Muscle layer of duodenum (tissue), 2 donors: Measurements from ENCODE around the gene ATP8B3.

Source experiments
- H3K27ac ChIP-seq: one replicate; pipeline ENCODE4 v1.7.0; 2013; ENCODE audit warnings: mild to moderate bottlenecking, low read length
- H3K27me3 ChIP-seq: one replicate; pipeline ENCODE4 v1.7.0; 2013; ENCODE audit warnings: low read depth, mild to moderate bottlenecking, control low read depth, low read length
- H3K36me3 ChIP-seq, 2 donors: one replicate each; pipeline ENCODE4 v1.7.0; 2013; ENCODE audit warnings: low read length in 2 of 2, control low read depth in 1 of 2, mild to moderate bottlenecking in 1 of 2; ENCODE audit not compliant: insufficient read depth in 2 of 2, control insufficient read depth in 1 of 2
- H3K4me1 ChIP-seq, 2 donors: one replicate each; pipeline ENCODE4 v1.7.0; 2013; ENCODE audit warnings: low read length in 2 of 2, mild to moderate bottlenecking in 2 of 2, control low read depth in 1 of 2, moderate library complexity in 1 of 2; ENCODE audit not compliant: insufficient read depth in 2 of 2, control insufficient read depth in 1 of 2
- H3K4me3 ChIP-seq, 2 donors: one replicate each; pipeline ENCODE4 v1.7.0; 2013; ENCODE audit warnings: low read length in 2 of 2, low read depth in 1 of 2, mild to moderate bottlenecking in 1 of 2
- H3K9me3 ChIP-seq, 2 donors: one replicate each; pipeline ENCODE4 v1.7.0; 2013; ENCODE audit warnings: low read length in 2 of 2, control low read depth in 1 of 2, mild to moderate bottlenecking in 1 of 2; ENCODE audit not compliant: control insufficient read depth in 1 of 2
- donor health status: healthy.

The ATP8B3 gene

GRCh38 chr19:1783874-1784273 lies 28.2 kb downstream of the ATP8B3 start:
- no peak overlapping the region for H3K27ac ChIP-seq
- peaks cover 25% of the 10 kb centered on the region for H3K27me3 ChIP-seq
- H3K36me3 ChIP-seq = no peaks in the 10 kb centered on the region
- H3K4me3 ChIP-seq = no peak overlapping the region
- peaks cover 4 to 12% of the 10 kb centered on the region in 2 donors for H3K9me3 ChIP-seq
- H3K4me1 ChIP-seq = no peaks in the 10 kb centered on the region

GRCh38 chr19:1783354-1783753 lies 28.7 kb downstream of the ATP8B3 start:
- Histone ChIP-seq H3K4me1 (no peaks in the 10 kb centered on the region), H3K36me3 (no peaks in the 10 kb centered on the region), H3K9me3 (peaks cover 4 to 12% of the 10 kb centered on the region in 2 donors), H3K27ac (no peak overlapping the region), H3K4me3 (no peak overlapping the region), H3K27me3 (peaks cover 22% of the 10 kb centered on the region)

- Histone ChIP-seq H3K4me3 (no peak overlapping the region), H3K27me3 (peaks cover 22% of the 10 kb centered on the region)
Measured at GRCh38 chr19:1782521-1782920, 29.6 kb downstream of the ATP8B3 start.

GRCh38 chr19:1780272-1780958 lies 31.7 kb downstream of the ATP8B3 start:
- no peak overlapping the region for H3K4me3 ChIP-seq
- no peak overlapping the region for H3K27ac ChIP-seq
- no peaks in the 10 kb centered on the region for H3K4me1 ChIP-seq
- peaks cover 38% of the 10 kb centered on the region for H3K27me3 ChIP-seq
- H3K36me3 ChIP-seq = no peaks in the 10 kb centered on the region
- peaks cover 4 to 12% of the 10 kb centered on the region in 2 donors for H3K9me3 ChIP-seq

More at GRCh38 chr19:1782521-1782920, 29.6 kb downstream of the ATP8B3 start:
- Histone ChIP-seq H3K27ac (no peak overlapping the region), H3K9me3 (peaks cover 4 to 12% of the 10 kb centered on the region in 2 donors), H3K36me3 (no peaks in the 10 kb centered on the region), H3K4me1 (no peaks in the 10 kb centered on the region)

GRCh38 chr19:1779574-1779973 lies 32.5 kb downstream of the ATP8B3 start:
- no peaks in the 10 kb centered on the region for H3K4me1 ChIP-seq
- peaks cover 45% of the 10 kb centered on the region for H3K27me3 ChIP-seq
- no peaks in the 10 kb centered on the region for H3K36me3 ChIP-seq
- H3K4me3 ChIP-seq = no peak overlapping the region
- H3K27ac ChIP-seq = no peak overlapping the region
- peaks cover 10 to 12% of the 10 kb centered on the region in 2 donors for H3K9me3 ChIP-seq

GRCh38 chr19:1777149-1777548 lies 34.9 kb downstream of the ATP8B3 start:
- Histone ChIP-seq H3K4me3 (no peak overlapping the region), H3K36me3 (no peaks in the 10 kb centered on the region), H3K9me3 (peaks cover 6 to 10% of the 10 kb centered on the region in 2 donors), H3K27ac (no peak overlapping the region), H3K4me1 (no peaks in the 10 kb centered on the region), H3K27me3 (peaks cover 57% of the 10 kb centered on the region)

- no peak overlapping the region for H3K4me3 ChIP-seq
- peaks cover 57% of the 10 kb centered on the region for H3K27me3 ChIP-seq
- no peak overlapping the region for H3K27ac ChIP-seq
- H3K4me1 ChIP-seq = no peaks in the 10 kb centered on the region
- no peaks in the 10 kb centered on the region for H3K36me3 ChIP-seq
- H3K9me3 ChIP-seq = peaks cover 1 to 7% of the 10 kb centered on the region in 2 donors
Measured at GRCh38 chr19:1776606-1777147, 35.4 kb downstream of the ATP8B3 start.

- Histone ChIP-seq H3K27me3 (peaks cover 57% of the 10 kb centered on the region), H3K9me3 (peaks cover 4 to 10% of the 10 kb centered on the region in 2 donors), H3K4me1 (no peaks in the 10 kb centered on the region), H3K27ac (no peak overlapping the region), H3K4me3 (no peak overlapping the region), H3K36me3 (no peaks in the 10 kb centered on the region)
Measured at GRCh38 chr19:1775951-1776605, 36.0 kb downstream of the ATP8B3 start.

GRCh38 chr19:1774989-1775772 lies 36.9 kb downstream of the ATP8B3 start:
- Histone ChIP-seq H3K4me1 (no peaks in the 10 kb centered on the region), H3K27ac (no peak overlapping the region), H3K36me3 (no peaks in the 10 kb centered on the region), H3K9me3 (peaks cover 12 to 19% of the 10 kb centered on the region in 2 donors), H3K27me3 (peaks cover 52% of the 10 kb centered on the region), H3K4me3 (no peak overlapping the region)

- no peak overlapping the region for H3K4me3 ChIP-seq
- peaks cover 12 to 21% of the 10 kb centered on the region in 2 donors for H3K9me3 ChIP-seq
- peaks cover 52% of the 10 kb centered on the region for H3K27me3 ChIP-seq
- no peak overlapping the region for H3K27ac ChIP-seq
- H3K4me1 ChIP-seq = no peaks in the 10 kb centered on the region
- no peaks in the 10 kb centered on the region for H3K36me3 ChIP-seq
Measured at GRCh38 chr19:1773184-1773583, 38.9 kb downstream of the ATP8B3 start.
